MM.1S (cell line): ENCODE results near the gene DNASE1L2.

Experiments used
- EZH2 ChIP-seq: fragments of 300-600 bp; sonication (generic); optimal IDR thresholded peaks from 2 replicates; pipeline ENCODE3; 2017; ENCODE audit warnings: low read depth, mild to moderate bottlenecking, antibody characterized with exemption, low read length, mixed read lengths
- EZH2phosphoT487 ChIP-seq: fragments of 300-600 bp; sonication (generic); IDR thresholded peaks from 2 replicates; pipeline ENCODE4 v1.6.1; 2018; ENCODE audit warnings: antibody characterized with exemption, low read length
- TF ChIP-seq, protein P1 (sequence below): fragments of 300-600 bp; sonication (generic); IDR thresholded peaks from 2 replicates; pipeline ENCODE4 v1.5.1; 2016; ENCODE audit warnings: antibody characterized with exemption, low read length, mixed read lengths

DNA sequence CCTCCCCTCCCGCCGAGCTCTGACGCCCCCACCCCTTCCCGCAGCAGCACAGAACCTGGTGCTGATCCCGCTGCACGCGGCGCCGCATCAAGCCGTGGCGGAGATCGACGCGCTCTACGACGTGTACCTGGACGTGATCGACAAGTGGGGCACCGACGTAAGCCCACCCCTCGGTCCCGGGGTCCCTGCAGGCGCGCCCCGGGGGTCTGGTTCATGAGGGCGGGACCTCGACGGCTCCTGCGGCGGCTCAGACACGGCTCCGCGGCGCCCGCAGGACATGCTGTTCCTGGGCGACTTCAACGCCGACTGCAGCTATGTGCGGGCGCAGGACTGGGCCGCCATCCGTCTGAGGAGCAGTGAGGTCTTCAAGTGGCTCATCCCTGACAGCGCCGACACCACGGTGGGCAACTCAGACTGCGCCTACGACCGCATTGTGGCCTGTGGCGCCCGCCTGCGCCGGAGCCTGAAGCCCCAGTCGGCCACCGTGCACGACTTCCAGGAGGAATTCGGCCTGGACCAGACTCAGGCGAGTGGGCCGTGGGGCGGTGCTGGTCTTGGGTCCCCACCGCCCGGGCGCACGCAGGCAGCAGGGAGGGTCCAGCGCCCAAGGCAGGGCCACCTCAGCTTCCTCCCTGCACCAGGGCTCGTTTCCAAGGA lies 1.4 kb downstream of the DNASE1L2 start:
- TF ChIP-seq EZH2: no peak
- TF ChIP-seq, protein P1, sequence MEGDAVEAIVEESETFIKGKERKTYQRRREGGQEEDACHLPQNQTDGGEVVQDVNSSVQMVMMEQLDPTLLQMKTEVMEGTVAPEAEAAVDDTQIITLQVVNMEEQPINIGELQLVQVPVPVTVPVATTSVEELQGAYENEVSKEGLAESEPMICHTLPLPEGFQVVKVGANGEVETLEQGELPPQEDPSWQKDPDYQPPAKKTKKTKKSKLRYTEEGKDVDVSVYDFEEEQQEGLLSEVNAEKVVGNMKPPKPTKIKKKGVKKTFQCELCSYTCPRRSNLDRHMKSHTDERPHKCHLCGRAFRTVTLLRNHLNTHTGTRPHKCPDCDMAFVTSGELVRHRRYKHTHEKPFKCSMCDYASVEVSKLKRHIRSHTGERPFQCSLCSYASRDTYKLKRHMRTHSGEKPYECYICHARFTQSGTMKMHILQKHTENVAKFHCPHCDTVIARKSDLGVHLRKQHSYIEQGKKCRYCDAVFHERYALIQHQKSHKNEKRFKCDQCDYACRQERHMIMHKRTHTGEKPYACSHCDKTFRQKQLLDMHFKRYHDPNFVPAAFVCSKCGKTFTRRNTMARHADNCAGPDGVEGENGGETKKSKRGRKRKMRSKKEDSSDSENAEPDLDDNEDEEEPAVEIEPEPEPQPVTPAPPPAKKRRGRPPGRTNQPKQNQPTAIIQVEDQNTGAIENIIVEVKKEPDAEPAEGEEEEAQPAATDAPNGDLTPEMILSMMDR: no peak
- TF ChIP-seq EZH2phosphoT487: no peak
